OCI-M1 (cell line): ENCODE measurements around the gene SHOX.
"Not testable (repeated sequence)": the region's sequence is repeated elsewhere in the genome, so short reads cannot be mapped to it uniquely, and the experiment has no call there.

Experiments
- DNase-seq: peaks from one replicate; lab custom pipeline; 2025; lab: John Stamatoyannopoulos, UW

Gene SHOX

GRCh38 chrX:637660-638481 is 7.3 kb downstream of the SHOX start:
- no peak for DNase-seq

- DNase-seq = no peak
Measured at GRCh38 chrX:638482-639131, 8.0 kb downstream of the SHOX start.

GRCh38 chrX:639151-639550 is 8.6 kb downstream of the SHOX start:
- no peak for DNase-seq

- DNase-seq = no peak
Measured at GRCh38 chrX:640641-641040, 10.1 kb downstream of the SHOX start.

GRCh38 chrX:641671-642435 is 11.3 kb downstream of the SHOX start:
- no peak for DNase-seq

GRCh38 chrX:642436-643240 is 12.0 kb downstream of the SHOX start:
- no peak for DNase-seq

- DNase-seq = no peak
Measured at GRCh38 chrX:643241-643595, 12.6 kb downstream of the SHOX start.

- DNase-seq = no peak
Measured at GRCh38 chrX:643911-644303, 13.3 kb downstream of the SHOX start.

- DNase-seq = no peak
Measured at GRCh38 chrX:644304-645281, 14.0 kb downstream of the SHOX start.

- DNase-seq = no peak
Measured at GRCh38 chrX:646228-646495, 15.6 kb downstream of the SHOX start.

- no peak for DNase-seq
Measured at GRCh38 chrX:646796-647195, 16.2 kb downstream of the SHOX start.

- DNase-seq = no peak
Measured at GRCh38 chrX:649166-649565, 18.6 kb downstream of the SHOX start.

- DNase-seq = no peak
Measured at GRCh38 chrX:650324-650723, 19.7 kb downstream of the SHOX start.

- no peak for DNase-seq
Measured at GRCh38 chrX:650811-651210, 20.2 kb downstream of the SHOX start.

- DNase-seq = not testable (repeated sequence)
Measured at GRCh38 chrX:651922-652321, 21.3 kb downstream of the SHOX start.

- no peak for DNase-seq
Measured at GRCh38 chrX:652341-652741, 21.8 kb downstream of the SHOX start.

- no peak for DNase-seq
Measured at GRCh38 chrX:653306-653705, 22.7 kb downstream of the SHOX start.

- no peak for DNase-seq
Measured at GRCh38 chrX:661154-661553, 30.6 kb downstream of the SHOX start.

GRCh38 chrX:662126-662525 is 31.5 kb downstream of the SHOX start:
- DNase-seq = no peak

- no peak for DNase-seq
Measured at GRCh38 chrX:663841-664240, 33.2 kb downstream of the SHOX start.
